ENCODE measurements around the gene ARF6. TPM values are rescaled to one million over a fixed set of nuclear protein-coding genes. Genes with fewer than 3 reads are reported as not detected.
"Not testable (repeated sequence)": the region's sequence is repeated elsewhere in the genome, so short reads cannot be mapped to it uniquely, and the experiment has no call there.

Gene ARF6
- total and polyA plus RNA-seq, 2 experiments from 2014 or later, result 22.5 to 27.8 TPM

- Histone ChIP-seq H3K36me3 (peaks cover 8% of the 10 kb centered on the region), H3K4me1 (ENCODE audit: low read depth) (peaks cover 41% of the 10 kb centered on the region), H3K9me3 (ENCODE audit: low read depth) (no peaks in the 10 kb centered on the region), H3K27me3 (no peaks in the 10 kb centered on the region), H3K4me3 (peak overlapping the region; percentile 98), H3K27ac (peak overlapping the region; percentile 98)
- DNase-seq (ENCODE audit: low read depth in 1 of 2, low spot score in 1 of 2), result peak; percentile 17 to 63
- no peak for TF ChIP-seq CTCF (IDR thresholded peaks at IDR 0.05; ENCODE audit: low read depth, low read length)
Observed at GRCh38 chr14:49893309-49894213, 679 bp downstream of the ARF6 start.

DNA sequence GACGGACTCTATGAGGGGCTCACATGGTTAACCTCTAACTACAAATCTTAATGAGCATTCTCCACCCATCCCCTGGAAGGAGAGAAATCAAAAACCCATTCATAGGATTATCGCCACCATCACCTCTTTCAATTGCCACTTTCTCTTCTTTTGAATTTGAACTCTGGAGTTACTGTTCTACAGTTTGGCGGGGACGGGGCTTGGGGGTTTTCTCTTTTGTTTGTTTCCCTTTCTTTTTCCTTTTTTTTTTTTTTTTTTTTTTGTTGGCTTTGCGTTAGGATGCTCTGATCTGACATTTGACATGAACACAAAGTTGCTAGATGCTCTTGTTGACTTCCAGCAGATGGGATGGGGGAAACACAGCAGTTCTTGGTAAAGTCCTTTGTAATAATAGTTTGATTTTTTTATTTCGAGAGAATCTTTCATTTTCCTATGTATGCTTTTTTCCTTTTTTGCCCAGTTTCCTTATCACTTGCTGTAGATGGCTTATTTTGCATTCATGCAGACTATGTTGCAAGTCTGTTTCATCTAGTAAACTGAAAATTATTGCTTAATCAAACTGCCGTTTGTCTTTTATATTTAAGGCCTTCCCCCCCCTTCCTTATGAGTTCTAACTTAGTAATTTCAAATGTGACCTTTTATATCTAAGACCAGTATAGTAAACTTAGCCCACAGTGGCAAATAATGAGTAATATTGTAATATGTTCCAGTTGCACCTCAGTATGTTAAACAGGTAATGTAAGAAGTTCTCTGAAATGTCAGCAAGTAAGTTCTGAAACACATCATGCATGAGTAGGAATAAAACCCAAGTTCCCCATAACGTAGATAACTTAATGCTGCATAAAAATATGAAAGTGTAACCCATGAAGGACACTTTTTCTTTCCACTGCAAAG, 1.6 kb downstream of the ARF6 start:
- not testable (repeated sequence) for DNase-seq (ENCODE audit: low read depth in 1 of 2, low spot score in 1 of 2); H3K36me3 ChIP-seq; H3K9me3 ChIP-seq (ENCODE audit: low read depth); H3K27me3 ChIP-seq
- peak overlapping the region; percentile 98 for H3K4me3 ChIP-seq
- peaks cover 41% of the 10 kb centered on the region for H3K4me1 ChIP-seq (ENCODE audit: low read depth)
- H3K27ac ChIP-seq, result peak overlapping the region; percentile 98

DNA sequence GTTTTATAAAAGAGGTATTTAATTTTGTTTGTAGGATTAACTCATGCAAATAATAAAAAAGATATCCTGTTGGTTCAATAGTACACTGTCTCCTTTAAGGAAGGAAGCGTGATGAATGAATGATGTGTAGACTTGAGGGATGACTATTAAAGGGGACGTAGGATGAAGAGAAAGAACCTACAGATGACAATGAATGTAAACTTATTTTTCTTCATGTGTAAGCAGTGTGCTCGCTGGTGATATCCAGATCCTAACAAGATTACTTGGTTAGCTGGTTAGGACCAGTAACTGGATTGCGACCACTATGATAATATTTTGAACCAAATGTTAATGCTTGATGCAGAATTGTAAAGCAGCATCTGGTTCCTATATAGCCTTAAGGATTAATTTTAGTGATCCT, 2.6 kb downstream of the ARF6 start:
- Histone ChIP-seq H3K27ac (no peak overlapping the region), H3K9me3 (ENCODE audit: low read depth) (no peaks in the 10 kb centered on the region), H3K36me3 (peaks cover 8% of the 10 kb centered on the region), H3K4me1 (ENCODE audit: low read depth) (peaks cover 41% of the 10 kb centered on the region), H3K4me3 (peak overlapping the region; percentile 7), H3K27me3 (no peaks in the 10 kb centered on the region)
- DNase-seq (ENCODE audit: low read depth in 1 of 2, low spot score in 1 of 2), result no peak
- no peak for TF ChIP-seq CTCF (IDR thresholded peaks at IDR 0.05; ENCODE audit: low read depth, low read length)

- peak overlapping the region; percentile 7 for H3K4me3 ChIP-seq
- H3K27me3 ChIP-seq; DNase-seq (ENCODE audit: low read depth in 1 of 2, low spot score in 1 of 2); H3K36me3 ChIP-seq; H3K9me3 ChIP-seq (ENCODE audit: low read depth); H3K27ac ChIP-seq: not testable (repeated sequence)
- peaks cover 41% of the 10 kb centered on the region for H3K4me1 ChIP-seq (ENCODE audit: low read depth)
Observed at GRCh38 chr14:49896272-49896671, 3.4 kb downstream of the ARF6 start.

- no peak overlapping the region for H3K4me3 ChIP-seq
- no peaks in the 10 kb centered on the region for H3K27me3 ChIP-seq
- H3K9me3 ChIP-seq (ENCODE audit: low read depth), result no peaks in the 10 kb centered on the region
- H3K4me1 ChIP-seq (ENCODE audit: low read depth), result peaks cover 40% of the 10 kb centered on the region
- peaks cover 8% of the 10 kb centered on the region for H3K36me3 ChIP-seq
- no peak overlapping the region for H3K27ac ChIP-seq
- DNase-seq (ENCODE audit: low read depth in 1 of 2, low spot score in 1 of 2), result no peak
- no peak for TF ChIP-seq CTCF (IDR thresholded peaks at IDR 0.05; ENCODE audit: low read depth, low read length)
Observed at GRCh38 chr14:49896966-49897365, 4.1 kb downstream of the ARF6 start.

DNA sequence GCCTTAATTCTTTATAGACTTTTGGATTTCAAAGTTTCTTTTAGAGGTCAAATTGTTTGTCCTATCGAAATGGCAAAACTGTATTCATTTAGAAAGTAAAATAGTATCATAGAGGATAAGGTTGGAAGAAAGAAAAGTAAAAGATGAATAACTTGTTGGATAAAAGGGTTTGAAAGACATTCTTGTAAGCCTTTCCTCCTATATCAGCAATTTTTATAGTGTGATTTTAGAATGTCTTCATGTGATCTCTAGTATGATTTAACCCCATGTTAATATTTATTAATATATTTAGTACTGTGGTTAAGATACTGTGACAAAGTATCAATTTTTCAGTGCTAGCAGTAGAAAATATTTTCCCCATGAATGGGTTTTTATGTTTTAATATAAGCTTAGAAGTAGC, 4.5 kb downstream of the ARF6 start:
- H3K4me1 ChIP-seq (ENCODE audit: low read depth), result peaks cover 37% of the 10 kb centered on the region
- H3K36me3 ChIP-seq, result peaks cover 8% of the 10 kb centered on the region
- H3K27me3 ChIP-seq, result no peaks in the 10 kb centered on the region
- TF ChIP-seq CTCF (IDR thresholded peaks at IDR 0.05; ENCODE audit: low read depth, low read length), result no peak
- no peaks in the 10 kb centered on the region for H3K9me3 ChIP-seq (ENCODE audit: low read depth)
- H3K4me3 ChIP-seq, result no peak overlapping the region
- no peak overlapping the region for H3K27ac ChIP-seq
- no peak for DNase-seq (ENCODE audit: low read depth in 1 of 2, low spot score in 1 of 2)
